Measurements from ENCODE around the gene POLR2A.
A peak's percentile ranks its signal among the peaks of the same experiment; 100 is the strongest.
"Not testable (repeated sequence)": the region's sequence is repeated elsewhere in the genome, so short reads cannot be mapped to it uniquely, and the experiment has no call there.

Gene POLR2A

GRCh38 chr17:7479213-7480088 is 4.7 kb upstream of the POLR2A start, which contains the start of gene ZBTB4:
TSS of gene ZBTB4 (minus strand) at chr17:7479631. CDS start at chr17:7466801, 12,830 bp downstream.
- peak; percentile 75 for DNase-seq

GRCh38 chr17:7480089-7480384 is 4.1 kb upstream of the POLR2A start:
- no peak for DNase-seq

GRCh38 chr17:7481275-7481674 is 2.9 kb upstream of the POLR2A start, which contains the start of gene SLC35G6:
TSS of gene SLC35G6 (plus strand) at chr17:7481446. CDS start at chr17:7481517, 71 bp downstream.
- not testable (repeated sequence) for DNase-seq

- DNase-seq: not testable (repeated sequence)
Measured at GRCh38 chr17:7481842-7482741, 2.1 kb upstream of the POLR2A start.

GRCh38 chr17:7482742-7483088 is 1.5 kb upstream of the POLR2A start:
- not testable (repeated sequence) for DNase-seq

- DNase-seq: peak; percentile 97
Measured at GRCh38 chr17:7483255-7484066, 705 bp upstream of the POLR2A start.

- DNase-seq: no peak
Measured at GRCh38 chr17:7484919-7485377, 782 bp downstream of the POLR2A start.

GRCh38 chr17:7486181-7486580 is 2.0 kb downstream of the POLR2A start:
- DNase-seq: no peak

- no peak for DNase-seq
Measured at GRCh38 chr17:7490144-7490543, 6.0 kb downstream of the POLR2A start.

- no peak for DNase-seq
Measured at GRCh38 chr17:7491583-7491982, 7.4 kb downstream of the POLR2A start.

GRCh38 chr17:7493941-7494340 is 9.8 kb downstream of the POLR2A start:
- DNase-seq: no peak

- DNase-seq: no peak
Measured at GRCh38 chr17:7495906-7496434, 11.8 kb downstream of the POLR2A start.

- DNase-seq: no peak
Measured at GRCh38 chr17:7496470-7497183, 12.5 kb downstream of the POLR2A start.

- DNase-seq: no peak
Measured at GRCh38 chr17:7497228-7497627, 13.1 kb downstream of the POLR2A start.

GRCh38 chr17:7497636-7498035 is 13.5 kb downstream of the POLR2A start:
- DNase-seq: no peak

GRCh38 chr17:7499161-7499560 is 15.0 kb downstream of the POLR2A start:
- no peak for DNase-seq

- no peak for DNase-seq
Measured at GRCh38 chr17:7501729-7502128, 17.6 kb downstream of the POLR2A start.

GRCh38 chr17:7502171-7502847 is 18.1 kb downstream of the POLR2A start:
- no peak for DNase-seq

GRCh38 chr17:7502987-7503386 is 18.8 kb downstream of the POLR2A start:
- no peak for DNase-seq

GRCh38 chr17:7503521-7503920 is 19.4 kb downstream of the POLR2A start:
- no peak for DNase-seq

GRCh38 chr17:7508145-7508544 is 24.0 kb downstream of the POLR2A start:
- DNase-seq: no peak

Data from right hindlimb (tissue), 1 donor.